Ramos (cell line): ENCODE results near the gene SELENON.

Experiments
- in situ Hi-C: fragments of 300-500 bp; cut with MboI; formaldehyde crosslinking; loops from one replicate; pipeline ENCODE4 v1.14.3; 2022; ENCODE audit warnings: low sequenced_read_pairs; ENCODE audit not compliant: unreplicated experiment

Gene SELENON

GRCh38 chr1:25854554-25854953 is 54.6 kb downstream of the SELENON start:
- in situ Hi-C loops: no loop called here

GRCh38 chr1:25856856-25857255 is 56.9 kb downstream of the SELENON start:
- in situ Hi-C loops: no loop called here

- in situ Hi-C loops: no loop called here
Observed at GRCh38 chr1:25858494-25858893, 58.5 kb downstream of the SELENON start.

- in situ Hi-C loops: no loop called here
Observed at GRCh38 chr1:25858906-25859789, 59.2 kb downstream of the SELENON start, which contains the start of gene AUNIP. Gene AUNIP, minus strand, starts transcription at chr1:25859457. Its CDS starts 100 bp downstream, at chr1:25859357.

- in situ Hi-C loops: no loop called here
Observed at GRCh38 chr1:25861316-25862286, 61.6 kb downstream of the SELENON start.

- in situ Hi-C loops: no loop called here
Observed at GRCh38 chr1:25862785-25863485, 62.9 kb downstream of the SELENON start.

- in situ Hi-C loops: no loop called here
Observed at GRCh38 chr1:25863486-25864262, 63.7 kb downstream of the SELENON start.

GRCh38 chr1:25864434-25864833 is 64.4 kb downstream of the SELENON start:
- in situ Hi-C loops: no loop called here

GRCh38 chr1:25866288-25866687 is 66.3 kb downstream of the SELENON start:
- in situ Hi-C loops: no loop called here

GRCh38 chr1:25867210-25867991 is 67.4 kb downstream of the SELENON start:
- in situ Hi-C loops: no loop called here
